ENCODE measurements around the gene DUSP22.
"Not testable (repeated sequence)": the region's sequence is repeated elsewhere in the genome, so short reads cannot be mapped to it uniquely, and the experiment has no call there.

DUSP22 gene

DNA sequence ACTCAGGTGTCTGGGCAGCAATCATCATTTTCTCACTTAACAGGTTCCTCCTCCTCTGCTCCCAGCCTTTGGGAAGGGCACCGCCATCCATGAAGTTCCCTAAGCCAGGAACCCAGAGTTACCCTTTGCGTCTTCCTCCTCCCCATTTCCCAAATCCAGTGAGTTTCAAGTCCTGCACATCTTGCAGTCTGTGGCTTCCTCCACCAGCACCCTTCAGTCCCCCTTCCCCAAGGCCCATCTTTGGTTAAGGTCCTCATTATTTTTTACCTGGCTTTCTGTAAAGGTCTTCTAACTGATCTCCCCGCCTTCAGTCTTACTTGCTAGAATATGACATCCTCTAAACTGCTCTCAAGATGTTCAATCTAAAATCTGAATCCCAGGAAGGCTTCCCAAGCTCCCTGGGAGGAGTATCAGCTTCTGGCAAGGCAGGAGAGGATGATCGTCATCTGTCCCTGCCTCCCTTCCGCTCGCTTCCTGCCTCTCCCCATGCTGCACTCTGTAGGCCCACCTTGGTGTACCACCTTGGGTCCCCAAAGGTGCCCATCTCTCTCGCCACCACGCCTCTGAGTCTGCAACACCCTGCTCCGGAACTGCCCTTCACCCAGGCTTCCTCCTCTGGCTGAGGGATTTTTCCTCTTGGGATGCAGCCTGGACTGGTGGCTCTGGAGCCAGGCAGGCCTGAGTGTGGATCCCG is 11.4 kb upstream of the DUSP22 start:
- no peaks in the 10 kb centered on the region for H3K36me3 ChIP-seq (ENCODE audit: control insufficient read depth, insufficient read depth, low read length)
- no peak overlapping the region for H3K27ac ChIP-seq (ENCODE audit: low read depth, low read length)
- peaks cover 79% of the 10 kb centered on the region for H3K9me3 ChIP-seq (ENCODE audit: control insufficient read depth, insufficient read depth, low read length)
- H3K9ac ChIP-seq (ENCODE audit: low read depth, low read length): no peak overlapping the region
- H3K27me3 ChIP-seq (ENCODE audit: control insufficient read depth, insufficient read depth, low read length): no peaks in the 10 kb centered on the region
- H3K4me3 ChIP-seq (ENCODE audit: low read depth, low read length): no peak overlapping the region
- H3K4me1 ChIP-seq (ENCODE audit: control insufficient read depth, insufficient read depth, low read length): no peaks in the 10 kb centered on the region

GRCh38 chr6:281469-282103 is 10.7 kb upstream of the DUSP22 start:
- Histone ChIP-seq H3K27ac (ENCODE audit: low read depth, low read length) (no peak overlapping the region), H3K9ac (ENCODE audit: low read depth, low read length) (no peak overlapping the region), H3K4me1 (ENCODE audit: control insufficient read depth, insufficient read depth, low read length) (no peaks in the 10 kb centered on the region), H3K27me3 (ENCODE audit: control insufficient read depth, insufficient read depth, low read length) (no peaks in the 10 kb centered on the region), H3K36me3 (ENCODE audit: control insufficient read depth, insufficient read depth, low read length) (no peaks in the 10 kb centered on the region), H3K9me3 (ENCODE audit: control insufficient read depth, insufficient read depth, low read length) (peaks cover 78% of the 10 kb centered on the region), H3K4me3 (ENCODE audit: low read depth, low read length) (no peak overlapping the region)

- H3K27me3 ChIP-seq (ENCODE audit: control insufficient read depth, insufficient read depth, low read length): no peaks in the 10 kb centered on the region
- H3K9ac ChIP-seq (ENCODE audit: low read depth, low read length): no peak overlapping the region
- H3K4me1 ChIP-seq (ENCODE audit: control insufficient read depth, insufficient read depth, low read length): no peaks in the 10 kb centered on the region
- H3K27ac ChIP-seq (ENCODE audit: low read depth, low read length): no peak overlapping the region
- H3K9me3 ChIP-seq (ENCODE audit: control insufficient read depth, insufficient read depth, low read length): peaks cover 79% of the 10 kb centered on the region
- H3K36me3 ChIP-seq (ENCODE audit: control insufficient read depth, insufficient read depth, low read length): no peaks in the 10 kb centered on the region
- H3K4me3 ChIP-seq (ENCODE audit: low read depth, low read length): no peak overlapping the region
Observed at GRCh38 chr6:282177-282866, 10.0 kb upstream of the DUSP22 start.

GRCh38 chr6:282867-283416 is 9.3 kb upstream of the DUSP22 start:
- Histone ChIP-seq H3K4me3 (ENCODE audit: low read depth, low read length) (no peak overlapping the region), H3K9me3 (ENCODE audit: control insufficient read depth, insufficient read depth, low read length) (peaks cover 79% of the 10 kb centered on the region), H3K27me3 (ENCODE audit: control insufficient read depth, insufficient read depth, low read length) (no peaks in the 10 kb centered on the region), H3K27ac (ENCODE audit: low read depth, low read length) (no peak overlapping the region), H3K4me1 (ENCODE audit: control insufficient read depth, insufficient read depth, low read length) (no peaks in the 10 kb centered on the region), H3K9ac (ENCODE audit: low read depth, low read length) (no peak overlapping the region), H3K36me3 (ENCODE audit: control insufficient read depth, insufficient read depth, low read length) (no peaks in the 10 kb centered on the region)

- H3K9ac ChIP-seq (ENCODE audit: low read depth, low read length): no peak overlapping the region
- no peaks in the 10 kb centered on the region for H3K36me3 ChIP-seq (ENCODE audit: control insufficient read depth, insufficient read depth, low read length)
- H3K4me3 ChIP-seq (ENCODE audit: low read depth, low read length): no peak overlapping the region
- peaks cover 81% of the 10 kb centered on the region for H3K9me3 ChIP-seq (ENCODE audit: control insufficient read depth, insufficient read depth, low read length)
- H3K27me3 ChIP-seq (ENCODE audit: control insufficient read depth, insufficient read depth, low read length): no peaks in the 10 kb centered on the region
- H3K27ac ChIP-seq (ENCODE audit: low read depth, low read length): no peak overlapping the region
- H3K4me1 ChIP-seq (ENCODE audit: control insufficient read depth, insufficient read depth, low read length): no peaks in the 10 kb centered on the region
Observed at GRCh38 chr6:284486-284885, 7.8 kb upstream of the DUSP22 start.

DNA sequence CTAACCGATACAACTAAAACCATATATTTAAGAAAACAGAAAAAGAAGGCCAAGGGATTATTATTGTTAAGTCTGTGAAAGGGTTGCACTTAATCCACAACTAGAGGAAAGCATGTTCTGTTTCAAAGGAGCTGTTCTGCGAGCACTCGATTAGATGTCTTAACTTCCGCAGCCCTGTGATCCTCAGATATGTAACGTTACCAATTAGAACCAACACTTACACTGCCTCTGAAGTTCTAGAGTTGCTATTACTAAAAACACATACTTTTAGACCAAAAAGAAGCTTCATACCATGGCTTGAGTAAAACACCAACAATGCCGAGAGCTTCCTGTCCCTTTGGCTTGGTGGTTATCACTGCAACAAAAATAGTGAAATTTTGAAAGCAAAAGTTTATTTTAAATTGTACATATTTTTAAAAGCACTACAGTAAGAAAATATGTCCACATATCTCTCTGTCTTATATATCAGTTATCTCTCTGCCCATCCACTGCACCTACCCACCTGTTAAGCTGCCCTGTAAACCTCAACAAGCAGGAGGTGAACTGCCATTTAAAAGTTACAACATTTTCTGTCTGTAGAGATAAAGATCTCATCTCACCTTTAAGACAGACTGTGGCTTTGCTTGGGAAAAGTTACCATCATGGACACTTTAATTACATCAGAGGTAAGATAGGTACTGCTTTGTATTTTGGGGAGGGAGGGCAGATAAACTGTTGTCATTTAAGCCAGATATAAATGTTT is 7.1 kb upstream of the DUSP22 start:
- Histone ChIP-seq H3K9ac (ENCODE audit: low read depth, low read length) (no peak overlapping the region), H3K9me3 (ENCODE audit: control insufficient read depth, insufficient read depth, low read length) (peaks cover 79% of the 10 kb centered on the region), H3K27me3 (ENCODE audit: control insufficient read depth, insufficient read depth, low read length) (no peaks in the 10 kb centered on the region), H3K27ac (ENCODE audit: low read depth, low read length) (no peak overlapping the region), H3K4me3 (ENCODE audit: low read depth, low read length) (no peak overlapping the region), H3K4me1 (ENCODE audit: control insufficient read depth, insufficient read depth, low read length) (no peaks in the 10 kb centered on the region), H3K36me3 (ENCODE audit: control insufficient read depth, insufficient read depth, low read length) (no peaks in the 10 kb centered on the region)

- H3K27me3 ChIP-seq (ENCODE audit: control insufficient read depth, insufficient read depth, low read length); H3K4me3 ChIP-seq (ENCODE audit: low read depth, low read length); H3K9ac ChIP-seq (ENCODE audit: low read depth, low read length); H3K36me3 ChIP-seq (ENCODE audit: control insufficient read depth, insufficient read depth, low read length); H3K27ac ChIP-seq (ENCODE audit: low read depth, low read length); H3K4me1 ChIP-seq (ENCODE audit: control insufficient read depth, insufficient read depth, low read length): not testable (repeated sequence)
- peaks cover 77% of the 10 kb centered on the region for H3K9me3 ChIP-seq (ENCODE audit: control insufficient read depth, insufficient read depth, low read length)
Observed at GRCh38 chr6:285902-286301, 6.4 kb upstream of the DUSP22 start.

DNA sequence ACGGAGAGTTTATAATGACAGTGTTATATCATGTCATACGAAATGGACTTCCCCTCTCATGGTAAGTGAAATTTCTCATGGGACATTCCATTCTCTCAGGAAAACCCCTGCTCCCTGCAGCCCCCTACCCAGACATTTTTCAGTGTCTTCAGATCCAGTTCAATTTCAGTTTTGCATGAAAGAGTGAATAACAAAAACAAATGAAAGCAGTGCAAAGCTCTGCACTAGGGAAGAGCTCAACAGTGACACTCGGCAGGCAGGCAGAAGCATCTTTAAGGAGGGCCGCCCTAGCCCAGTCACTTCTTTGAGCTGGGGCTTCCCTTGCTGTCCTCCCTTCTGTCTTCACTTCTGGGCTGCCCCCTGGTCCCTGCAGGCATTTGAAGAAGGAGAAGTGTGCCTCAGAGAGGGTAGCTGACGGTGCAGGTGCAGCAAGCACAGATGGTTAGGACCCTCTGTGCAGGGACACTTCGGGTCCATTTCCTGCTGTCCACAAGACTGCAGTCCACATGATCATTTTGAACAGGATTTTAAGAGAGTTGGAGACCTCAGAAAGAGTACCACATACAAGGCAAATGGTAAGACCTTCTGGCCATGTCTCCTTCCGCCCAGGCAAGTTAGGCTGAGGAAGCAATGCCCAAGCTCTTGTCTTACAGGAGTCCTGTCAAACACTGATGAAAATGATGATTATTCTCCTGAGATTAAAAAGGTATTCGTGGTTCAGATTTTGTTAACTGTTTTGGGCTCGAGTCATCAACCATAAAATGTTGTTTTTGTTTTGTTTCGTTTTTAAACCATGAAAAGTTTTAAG is 5.4 kb upstream of the DUSP22 start:
- Histone ChIP-seq H3K4me3 (ENCODE audit: low read depth, low read length) (no peak overlapping the region), H3K27me3 (ENCODE audit: control insufficient read depth, insufficient read depth, low read length) (no peaks in the 10 kb centered on the region), H3K9me3 (ENCODE audit: control insufficient read depth, insufficient read depth, low read length) (peaks cover 73% of the 10 kb centered on the region), H3K4me1 (ENCODE audit: control insufficient read depth, insufficient read depth, low read length) (no peaks in the 10 kb centered on the region), H3K36me3 (ENCODE audit: control insufficient read depth, insufficient read depth, low read length) (no peaks in the 10 kb centered on the region), H3K9ac (ENCODE audit: low read depth, low read length) (no peak overlapping the region), H3K27ac (ENCODE audit: low read depth, low read length) (no peak overlapping the region)

GRCh38 chr6:287489-287860 is 4.8 kb upstream of the DUSP22 start:
- no peaks in the 10 kb centered on the region for H3K27me3 ChIP-seq (ENCODE audit: control insufficient read depth, insufficient read depth, low read length)
- no peaks in the 10 kb centered on the region for H3K4me1 ChIP-seq (ENCODE audit: control insufficient read depth, insufficient read depth, low read length)
- peaks cover 67% of the 10 kb centered on the region for H3K9me3 ChIP-seq (ENCODE audit: control insufficient read depth, insufficient read depth, low read length)
- H3K4me3 ChIP-seq (ENCODE audit: low read depth, low read length): no peak overlapping the region
- no peak overlapping the region for H3K27ac ChIP-seq (ENCODE audit: low read depth, low read length)
- no peaks in the 10 kb centered on the region for H3K36me3 ChIP-seq (ENCODE audit: control insufficient read depth, insufficient read depth, low read length)
- H3K9ac ChIP-seq (ENCODE audit: low read depth, low read length): no peak overlapping the region

DNA sequence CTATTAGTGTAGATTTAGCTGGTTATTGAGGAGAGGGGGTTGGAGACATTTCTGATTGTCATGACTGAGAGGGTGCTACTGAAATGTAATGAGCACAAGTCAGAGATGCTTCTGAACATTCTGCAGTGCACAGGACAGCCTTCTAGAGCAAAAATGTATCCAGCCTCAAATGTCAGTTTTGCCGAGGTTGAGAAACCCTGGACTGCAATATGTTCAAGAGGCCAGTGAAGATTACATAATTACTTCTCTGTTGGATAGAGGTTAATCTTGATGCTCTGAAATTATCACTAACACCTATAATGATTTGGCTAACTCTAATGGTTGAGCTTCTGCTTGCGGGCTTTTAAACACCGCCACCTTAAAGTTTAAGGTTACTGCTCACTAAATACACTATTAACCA is 3.4 kb upstream of the DUSP22 start:
- Histone ChIP-seq H3K4me3 (ENCODE audit: low read depth, low read length) (no peak overlapping the region), H3K27me3 (ENCODE audit: control insufficient read depth, insufficient read depth, low read length) (no peaks in the 10 kb centered on the region), H3K27ac (ENCODE audit: low read depth, low read length) (no peak overlapping the region), H3K4me1 (ENCODE audit: control insufficient read depth, insufficient read depth, low read length) (peaks cover 6% of the 10 kb centered on the region; the same call in 1 of the 2 replicates), H3K9me3 (ENCODE audit: control insufficient read depth, insufficient read depth, low read length) (peaks cover 65% of the 10 kb centered on the region), H3K9ac (ENCODE audit: low read depth, low read length) (no peak overlapping the region), H3K36me3 (ENCODE audit: control insufficient read depth, insufficient read depth, low read length) (no peaks in the 10 kb centered on the region)

Measured in HUES48 (cell line).